Measurements from ENCODE around the gene GRB14. TPM values are rescaled to one million over a fixed set of nuclear protein-coding genes. Genes with fewer than 3 reads are reported as not detected.

The GRB14 gene
- total RNA-seq, 1 donor from 2014 or later: 2.7 TPM

- Histone ChIP-seq H3K4me3 (no peak overlapping the region), H3K27me3 (no peaks in the 10 kb centered on the region), H3K27ac (no peak overlapping the region), H3K4me1 (no peaks in the 10 kb centered on the region), H3K36me3 (no peaks in the 10 kb centered on the region), H3K9me3 (no peaks in the 10 kb centered on the region)
- no peak for TF ChIP-seq POLR2A (IDR thresholded peaks at IDR 0.05)
- TF ChIP-seq CTCF (IDR thresholded peaks at IDR 0.05): no peak
- TF ChIP-seq POLR2AphosphoS5 (IDR thresholded peaks at IDR 0.05; ENCODE audit: insufficient read depth in 1 of 2, low read depth in 1 of 2): no peak
- DNase-seq (ENCODE audit: extremely low spot score in 2 of 2): no peak
- intact Hi-C loops (cut with DNase I): no loop called here
These were observed 20.5 kb downstream of the GRB14 start for GRCh38 chr2:164600763-164601162.

GRCh38 chr2:164599954-164600589, 21.2 kb downstream of the GRB14 start:
- no peak for DNase-seq (ENCODE audit: extremely low spot score in 2 of 2)
- H3K4me1 ChIP-seq: no peaks in the 10 kb centered on the region
- intact Hi-C loops (cut with DNase I): no loop called here
- no peaks in the 10 kb centered on the region for H3K9me3 ChIP-seq
- H3K4me3 ChIP-seq: no peak overlapping the region
- H3K27ac ChIP-seq: no peak overlapping the region
- no peaks in the 10 kb centered on the region for H3K27me3 ChIP-seq
- no peak for TF ChIP-seq POLR2AphosphoS5 (IDR thresholded peaks at IDR 0.05; ENCODE audit: insufficient read depth in 1 of 2, low read depth in 1 of 2)
- H3K36me3 ChIP-seq: no peaks in the 10 kb centered on the region

- intact Hi-C loops (cut with DNase I): no loop called here
- no peak for TF ChIP-seq CTCF (IDR thresholded peaks at IDR 0.05)
- no peak for TF ChIP-seq POLR2AphosphoS5 (IDR thresholded peaks at IDR 0.05; ENCODE audit: insufficient read depth in 1 of 2, low read depth in 1 of 2)
- TF ChIP-seq POLR2A (IDR thresholded peaks at IDR 0.05): no peak
- H3K4me3 ChIP-seq: no peak overlapping the region
- no peaks in the 10 kb centered on the region for H3K4me1 ChIP-seq
- no peaks in the 10 kb centered on the region for H3K36me3 ChIP-seq
- H3K27ac ChIP-seq: no peak overlapping the region
- no peaks in the 10 kb centered on the region for H3K27me3 ChIP-seq
- no peaks in the 10 kb centered on the region for H3K9me3 ChIP-seq
- DNase-seq (ENCODE audit: extremely low spot score in 2 of 2): no peak
These were observed 23.3 kb downstream of the GRB14 start for GRCh38 chr2:164597983-164598382.

- intact Hi-C loops (cut with DNase I): no loop called here
- no peak for DNase-seq (ENCODE audit: extremely low spot score in 2 of 2)
- no peak overlapping the region for H3K27ac ChIP-seq
- H3K4me1 ChIP-seq: no peaks in the 10 kb centered on the region
- H3K4me3 ChIP-seq: no peak overlapping the region
- H3K36me3 ChIP-seq: no peaks in the 10 kb centered on the region
- TF ChIP-seq POLR2A (IDR thresholded peaks at IDR 0.05) (no peak), CTCF (IDR thresholded peaks at IDR 0.05) (no peak), POLR2AphosphoS5 (IDR thresholded peaks at IDR 0.05; ENCODE audit: insufficient read depth in 1 of 2, low read depth in 1 of 2) (no peak)
- no peaks in the 10 kb centered on the region for H3K27me3 ChIP-seq
- no peaks in the 10 kb centered on the region for H3K9me3 ChIP-seq
These were observed 26.3 kb downstream of the GRB14 start for GRCh38 chr2:164595031-164595430.

GRCh38 chr2:164593959-164594358, 27.3 kb downstream of the GRB14 start:
- H3K27ac ChIP-seq: no peak overlapping the region
- H3K4me1 ChIP-seq: no peaks in the 10 kb centered on the region
- intact Hi-C loops (cut with DNase I): no loop called here
- no peak for DNase-seq (ENCODE audit: extremely low spot score in 2 of 2)
- no peak for TF ChIP-seq POLR2A (IDR thresholded peaks at IDR 0.05)
- TF ChIP-seq CTCF (IDR thresholded peaks at IDR 0.05): no peak
- TF ChIP-seq POLR2AphosphoS5 (IDR thresholded peaks at IDR 0.05; ENCODE audit: insufficient read depth in 1 of 2, low read depth in 1 of 2): no peak
- no peaks in the 10 kb centered on the region for H3K9me3 ChIP-seq
- no peak overlapping the region for H3K4me3 ChIP-seq
- H3K36me3 ChIP-seq: no peaks in the 10 kb centered on the region
- no peaks in the 10 kb centered on the region for H3K27me3 ChIP-seq

Data from vagina (tissue), 2 donors.